WI38 (cell line): ENCODE data around the gene XCR1.

ENCODE experiments used
- H3K4me3 ChIP-seq: 2 replicates; pipeline ENCODE4 v1.5.1; 2011; ENCODE audit warnings: low read depth, mild to moderate bottlenecking, control low read depth, low read length
- TF ChIP-seq, protein P1 (sequence below): IDR thresholded peaks from 2 replicates; pipeline ENCODE4 v1.5.1; 2012; ENCODE audit warnings: low read depth, mild to moderate bottlenecking, control low read depth, low read length

Gene XCR1

DNA sequence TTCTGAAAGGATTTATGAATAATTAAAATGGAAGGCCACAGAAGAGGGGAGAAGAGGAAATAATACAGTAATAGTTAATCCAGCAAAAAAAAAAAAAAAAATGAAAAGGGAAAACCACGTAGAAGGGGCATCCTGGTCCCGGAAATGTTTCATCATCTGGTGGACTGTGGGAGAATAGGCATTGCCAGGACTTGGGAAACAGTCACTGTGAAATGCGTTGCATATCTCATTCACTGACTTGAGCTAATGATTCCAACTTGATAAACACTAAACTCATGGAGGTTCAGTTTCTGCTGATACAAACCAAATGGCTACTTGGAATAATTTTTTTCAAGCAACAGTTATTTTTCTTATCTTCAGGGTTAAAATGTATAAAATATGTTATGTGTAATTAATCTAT is 3.2 kb downstream of the XCR1 start:
- TF ChIP-seq, protein P1, sequence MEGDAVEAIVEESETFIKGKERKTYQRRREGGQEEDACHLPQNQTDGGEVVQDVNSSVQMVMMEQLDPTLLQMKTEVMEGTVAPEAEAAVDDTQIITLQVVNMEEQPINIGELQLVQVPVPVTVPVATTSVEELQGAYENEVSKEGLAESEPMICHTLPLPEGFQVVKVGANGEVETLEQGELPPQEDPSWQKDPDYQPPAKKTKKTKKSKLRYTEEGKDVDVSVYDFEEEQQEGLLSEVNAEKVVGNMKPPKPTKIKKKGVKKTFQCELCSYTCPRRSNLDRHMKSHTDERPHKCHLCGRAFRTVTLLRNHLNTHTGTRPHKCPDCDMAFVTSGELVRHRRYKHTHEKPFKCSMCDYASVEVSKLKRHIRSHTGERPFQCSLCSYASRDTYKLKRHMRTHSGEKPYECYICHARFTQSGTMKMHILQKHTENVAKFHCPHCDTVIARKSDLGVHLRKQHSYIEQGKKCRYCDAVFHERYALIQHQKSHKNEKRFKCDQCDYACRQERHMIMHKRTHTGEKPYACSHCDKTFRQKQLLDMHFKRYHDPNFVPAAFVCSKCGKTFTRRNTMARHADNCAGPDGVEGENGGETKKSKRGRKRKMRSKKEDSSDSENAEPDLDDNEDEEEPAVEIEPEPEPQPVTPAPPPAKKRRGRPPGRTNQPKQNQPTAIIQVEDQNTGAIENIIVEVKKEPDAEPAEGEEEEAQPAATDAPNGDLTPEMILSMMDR, result no peak
- H3K4me3 ChIP-seq, result no peak overlapping the region

DNA sequence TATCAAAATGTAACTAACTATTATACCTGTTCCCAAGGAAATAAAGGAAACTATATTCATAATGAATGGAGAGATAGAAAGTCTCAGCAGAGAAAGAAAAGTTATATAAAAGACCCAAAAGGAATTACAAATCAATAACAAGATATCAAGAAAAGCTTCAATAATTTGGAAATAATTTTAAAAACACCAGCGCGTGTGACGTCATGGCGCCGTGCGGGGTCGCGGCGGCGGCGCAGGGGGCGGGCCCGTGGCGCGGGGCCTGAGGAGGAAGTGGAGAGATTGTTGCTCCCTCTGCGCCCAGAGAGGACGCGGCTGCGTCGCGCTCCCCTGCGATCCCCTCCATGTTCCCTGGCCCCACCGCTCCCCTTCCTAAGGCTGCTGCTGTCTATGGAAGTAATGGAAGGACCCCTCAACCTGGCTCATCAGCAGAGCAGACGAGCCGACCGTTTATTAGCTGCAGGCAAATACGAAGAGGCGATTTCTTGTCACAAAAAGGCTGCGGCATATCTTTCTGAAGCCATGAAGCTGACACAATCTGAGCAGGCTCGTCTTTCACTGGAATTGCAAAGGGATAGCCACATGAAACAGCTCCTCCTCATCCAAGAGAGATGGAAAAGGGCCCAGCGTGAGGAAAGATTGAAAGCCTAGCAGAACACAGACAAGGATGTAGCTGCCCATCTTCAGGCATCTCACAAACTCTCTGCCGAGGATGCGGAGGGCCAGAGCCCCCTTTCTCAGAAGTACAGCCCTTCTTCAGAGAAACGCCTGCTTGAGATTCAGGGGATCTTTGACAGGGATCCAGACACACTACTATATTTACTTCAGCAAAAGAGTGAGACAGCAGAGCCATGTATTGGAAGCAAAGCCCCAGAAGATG is 4.1 kb downstream of the XCR1 start:
- TF ChIP-seq, protein P1, result no peak

GRCh38 chr3:46021516-46021915 is 5.8 kb downstream of the XCR1 start:
- H3K4me3 ChIP-seq, result no peak overlapping the region
- TF ChIP-seq, protein P1, result no peak

More for the DNA sequence above, 4.1 kb downstream of the XCR1 start:
- H3K4me3 ChIP-seq, result no peak overlapping the region

DNA sequence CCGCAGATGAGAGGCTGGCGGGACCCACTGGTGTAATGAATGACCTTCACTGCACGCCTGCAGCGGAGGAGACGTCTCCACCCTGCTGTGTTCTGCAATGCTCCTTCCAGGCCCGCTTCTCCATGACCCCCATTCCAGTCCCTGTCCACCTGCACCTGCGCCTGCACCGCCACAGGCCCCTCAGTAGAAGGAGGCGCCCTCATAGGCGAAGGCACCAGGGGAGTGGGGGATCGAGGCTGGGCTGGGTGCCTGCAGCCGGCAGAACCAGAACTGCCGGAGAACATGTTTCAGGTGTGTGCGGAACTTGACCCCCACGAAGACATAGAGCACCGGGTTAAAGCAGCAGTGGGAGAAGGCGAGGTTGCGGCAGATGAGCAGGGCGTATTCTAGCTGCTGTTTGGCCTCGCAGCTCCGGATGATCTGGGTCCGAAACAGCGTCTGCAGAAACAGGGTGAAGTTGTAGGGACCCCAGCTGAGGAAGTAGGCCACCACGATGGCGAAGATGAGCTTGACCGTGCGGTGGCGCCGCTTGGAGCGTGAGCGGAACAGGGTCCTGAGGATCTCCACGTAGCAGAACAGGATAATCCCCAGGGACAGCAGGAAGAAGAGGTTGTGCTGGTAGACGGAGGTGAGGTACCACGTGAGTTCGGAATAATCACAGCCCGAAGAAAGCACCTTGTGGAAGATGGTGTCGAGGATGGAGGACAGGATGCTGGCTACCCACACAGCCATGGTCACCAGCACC is 6.3 kb downstream of the XCR1 start:
- TF ChIP-seq, protein P1, result no peak
- no peak overlapping the region for H3K4me3 ChIP-seq

- H3K4me3 ChIP-seq, result no peak overlapping the region
- TF ChIP-seq, protein P1, result no peak
Observed at GRCh38 chr3:46019707-46020106, 7.6 kb downstream of the XCR1 start.

- TF ChIP-seq, protein P1, result no peak
- H3K4me3 ChIP-seq, result no peak overlapping the region
Observed at GRCh38 chr3:46017720-46018119, 9.6 kb downstream of the XCR1 start.
